Tibial nerve (tissue), 4 donors: Measurements from ENCODE around the gene PELI2. TPM values are rescaled to one million over a fixed set of nuclear protein-coding genes. Genes with fewer than 3 reads are reported as not detected.

Experiments
- DNase-seq, 2 donors: peaks; one replicate each; pipeline ENCODE4 v3.0.0-alpha.2; 2019; ENCODE audit warnings: low spot score in 2 of 2
- H3K27ac ChIP-seq, 4 donors: fragments of 200-600 bp; sonication (generic) in 3 of 4; one replicate each; pipeline ENCODE4 v1.5.1; 2017 to 2019; ENCODE audit warnings: mild to moderate bottlenecking in 1 of 4
- H3K27me3 ChIP-seq, 2 donors: fragments of 200-600 bp; sonication (generic) in 1 of 2; one replicate each; pipeline versions ENCODE4 v1.5.1 to v1.6.0; 2017 to 2019
- H3K36me3 ChIP-seq, 3 donors: fragments of 200-600 bp; sonication (generic); one replicate each; pipeline ENCODE4 v1.5.1; 2018 to 2019
- H3K4me1 ChIP-seq, 4 donors: fragments of 200-600 bp; sonication (generic) in 3 of 4; one replicate each; pipeline ENCODE4 v1.5.1; 2017 to 2019
- H3K4me3 ChIP-seq, 4 donors: fragments of 200-600 bp; sonication (generic) in 3 of 4; one replicate each; pipeline ENCODE4 v1.5.1; 2017 to 2019; ENCODE audit warnings: mild to moderate bottlenecking in 1 of 4, moderate library complexity in 1 of 4
- H3K9me3 ChIP-seq, 4 donors: fragments of 200-600 bp; sonication (generic) in 3 of 4; one replicate each; pipeline ENCODE4 v1.5.1; 2017 to 2019
- EP300 ChIP-seq, 2 donors: sonication (generic); formaldehyde crosslinking; IDR thresholded peaks; one replicate each; pipeline ENCODE4 v1.6.1; 2017; ENCODE audit warnings: antibody characterized with exemption in 2 of 2, mild to moderate bottlenecking in 1 of 2
- POLR2A ChIP-seq, 2 donors: fragments of 450-650 bp; IDR thresholded peaks; one replicate each; pipeline ENCODE4 v1.6.1; 2017; ENCODE audit warnings: antibody characterized with exemption in 2 of 2, mild to moderate bottlenecking in 2 of 2, moderate library complexity in 2 of 2
- WGBS, 2 donors: methylation state at CpG; one replicate each; pipeline ENCODE4 v1.1.5; 2018; 5-methylcytosine and 5-hydroxymethylcytosine counted together
- total RNA-seq, 4 donors: library from RNA; depleted of rRNA; stranded (reverse); fragments of >200 nt; gene quantifications; one replicate each; pipeline ENCODE4 v1.1.0, GENCODE V29; 2016
- TF ChIP-seq, protein P1 (sequence below), 5 experiments: fragments of 200-600 bp in 3 of 5; fragments of 450-650 bp in 2 of 5; sonication (generic) in 3 of 5; IDR thresholded peaks; one replicate each; pipeline ENCODE4 v1.5.1; 2016 to 2019; ENCODE audit warnings: antibody characterized with exemption in 5 of 5, mild to moderate bottlenecking in 3 of 5, moderate library complexity in 2 of 5

The PELI2 gene
- total RNA-seq, 4 donors from 2014 or later = 20.1 to 42.3 (median 35.1) TPM

DNA sequence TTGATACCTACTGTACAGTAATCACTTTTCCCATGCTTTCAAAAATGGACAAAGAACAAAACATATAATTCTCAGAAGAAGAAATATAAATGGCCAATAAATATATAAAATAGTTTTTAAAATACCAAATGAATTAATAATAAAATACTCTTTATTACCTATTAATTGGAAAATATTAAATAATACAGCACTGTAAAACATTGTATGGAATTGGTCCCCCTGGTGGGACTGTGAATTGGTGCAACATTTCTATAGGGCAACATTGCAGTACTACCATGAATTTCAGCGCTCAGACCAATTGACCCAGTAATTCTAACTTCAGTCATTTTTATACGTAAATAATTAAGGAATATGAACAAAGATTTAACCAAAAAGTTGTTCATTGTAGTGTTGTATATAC is 162.6 kb downstream of the PELI2 start:
- no peaks in the 10 kb centered on the region for H3K36me3 ChIP-seq
- H3K27me3 ChIP-seq = no peaks in the 10 kb centered on the region
- no peak overlapping the region for H3K4me3 ChIP-seq
- WGBS, 2 donors = 98 to 99% methylated on average over 2 of the region's 2 CpGs
- no peak for DNase-seq
- TF ChIP-seq EP300 (IDR thresholded peaks at IDR 0.05) = no peak
- TF ChIP-seq, protein P1, sequence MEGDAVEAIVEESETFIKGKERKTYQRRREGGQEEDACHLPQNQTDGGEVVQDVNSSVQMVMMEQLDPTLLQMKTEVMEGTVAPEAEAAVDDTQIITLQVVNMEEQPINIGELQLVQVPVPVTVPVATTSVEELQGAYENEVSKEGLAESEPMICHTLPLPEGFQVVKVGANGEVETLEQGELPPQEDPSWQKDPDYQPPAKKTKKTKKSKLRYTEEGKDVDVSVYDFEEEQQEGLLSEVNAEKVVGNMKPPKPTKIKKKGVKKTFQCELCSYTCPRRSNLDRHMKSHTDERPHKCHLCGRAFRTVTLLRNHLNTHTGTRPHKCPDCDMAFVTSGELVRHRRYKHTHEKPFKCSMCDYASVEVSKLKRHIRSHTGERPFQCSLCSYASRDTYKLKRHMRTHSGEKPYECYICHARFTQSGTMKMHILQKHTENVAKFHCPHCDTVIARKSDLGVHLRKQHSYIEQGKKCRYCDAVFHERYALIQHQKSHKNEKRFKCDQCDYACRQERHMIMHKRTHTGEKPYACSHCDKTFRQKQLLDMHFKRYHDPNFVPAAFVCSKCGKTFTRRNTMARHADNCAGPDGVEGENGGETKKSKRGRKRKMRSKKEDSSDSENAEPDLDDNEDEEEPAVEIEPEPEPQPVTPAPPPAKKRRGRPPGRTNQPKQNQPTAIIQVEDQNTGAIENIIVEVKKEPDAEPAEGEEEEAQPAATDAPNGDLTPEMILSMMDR (IDR thresholded peaks at IDR 0.05) = no peak
- no peak for TF ChIP-seq POLR2A (IDR thresholded peaks at IDR 0.05)
- no peaks in the 10 kb centered on the region for H3K4me1 ChIP-seq
- H3K9me3 ChIP-seq = no peaks in the 10 kb centered on the region
- no peak overlapping the region for H3K27ac ChIP-seq

DNA sequence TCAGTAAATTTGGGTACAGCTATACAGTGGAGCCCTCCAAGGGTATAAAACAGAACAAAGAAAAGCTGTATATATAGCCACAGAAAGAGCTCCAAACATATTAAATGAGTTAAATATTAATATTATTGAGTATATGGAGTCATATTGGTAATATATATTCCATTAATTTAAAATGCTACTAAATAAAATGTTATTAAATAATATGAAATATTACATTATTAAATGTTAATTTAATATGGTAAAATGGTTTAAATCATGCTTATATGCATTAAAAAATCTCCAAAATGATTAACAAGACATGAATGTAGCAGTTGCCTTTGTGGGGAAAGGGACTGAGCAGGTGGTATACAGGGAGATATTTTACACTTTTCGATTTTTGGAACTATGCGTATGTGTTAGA is 164.0 kb downstream of the PELI2 start:
- Histone ChIP-seq H3K4me3 (no peak overlapping the region), H3K4me1 (no peaks in the 10 kb centered on the region), H3K36me3 (no peaks in the 10 kb centered on the region), H3K9me3 (no peaks in the 10 kb centered on the region), H3K27ac (no peak overlapping the region), H3K27me3 (no peaks in the 10 kb centered on the region)
- 95 to 99% methylated on average over 2 of the region's 2 CpGs for WGBS, 2 donors
- no peak for DNase-seq
- TF ChIP-seq, protein P1 (IDR thresholded peaks at IDR 0.05) = no peak
- TF ChIP-seq EP300 (IDR thresholded peaks at IDR 0.05) (no peak), POLR2A (IDR thresholded peaks at IDR 0.05) (no peak)

DNA sequence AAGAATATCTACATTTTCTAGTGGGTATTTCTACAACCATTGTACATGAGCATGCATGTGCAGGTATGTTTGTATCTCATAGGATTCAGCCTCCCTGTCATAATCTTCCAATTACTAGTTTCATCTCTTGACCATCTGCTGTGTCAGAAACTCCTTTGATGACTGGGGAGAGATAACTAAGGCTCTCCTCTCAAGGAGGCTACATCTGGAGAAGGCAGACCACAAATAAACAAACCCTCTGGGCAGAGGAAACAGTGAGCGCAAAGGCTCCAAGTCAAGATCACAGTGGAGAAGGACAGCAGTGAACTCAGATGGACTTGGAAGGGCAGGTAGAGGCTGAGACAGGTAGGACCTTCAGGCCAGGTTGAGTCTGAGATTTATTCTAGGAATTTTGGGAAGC is 166.4 kb downstream of the PELI2 start:
- H3K4me3 ChIP-seq = no peak overlapping the region
- peaks cover 0 to 15% (median 0%) of the 10 kb centered on the region in 3 donors for H3K36me3 ChIP-seq
- TF ChIP-seq, protein P1 (IDR thresholded peaks at IDR 0.05) = no peak
- TF ChIP-seq EP300 (IDR thresholded peaks at IDR 0.05) = no peak
- no peaks in the 10 kb centered on the region for H3K9me3 ChIP-seq
- DNase-seq = no peak
- no peak overlapping the region for H3K27ac ChIP-seq
- H3K27me3 ChIP-seq = no peaks in the 10 kb centered on the region
- H3K4me1 ChIP-seq = no peaks in the 10 kb centered on the region
- 92 to 96% methylated on average over 1 of the region's 1 CpG for WGBS, 2 donors

DNA sequence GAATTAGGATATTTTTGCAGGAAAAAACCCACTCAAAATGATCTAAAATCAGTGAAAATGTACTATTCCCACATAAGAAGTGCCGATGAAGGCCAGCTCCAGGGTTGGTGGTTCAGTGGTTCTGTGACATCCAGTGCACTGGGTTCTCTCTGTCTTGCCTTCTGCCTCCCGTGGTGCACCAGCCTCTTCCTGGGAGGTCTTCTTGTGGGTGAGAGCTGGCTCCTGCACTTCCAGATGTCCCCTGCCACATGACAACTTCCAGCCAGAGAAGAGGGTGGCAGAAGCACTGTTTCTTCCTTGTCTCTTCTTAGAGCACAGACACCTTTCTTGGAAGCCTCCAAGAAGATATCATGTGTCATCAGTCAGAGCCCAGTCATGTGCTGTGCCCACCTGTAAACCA is 170.9 kb downstream of the PELI2 start:
- Histone ChIP-seq H3K36me3 (peaks cover 0 to 43% (median 0%) of the 10 kb centered on the region in 3 donors), H3K4me1 (no peaks in the 10 kb centered on the region), H3K4me3 (no peak overlapping the region), H3K9me3 (no peaks in the 10 kb centered on the region), H3K27me3 (no peaks in the 10 kb centered on the region), H3K27ac (no peak overlapping the region)
- no peak for TF ChIP-seq EP300 (IDR thresholded peaks at IDR 0.05)
- TF ChIP-seq, protein P1 (IDR thresholded peaks at IDR 0.05) = no peak
- TF ChIP-seq POLR2A (IDR thresholded peaks at IDR 0.05) = no peak
- no peak for DNase-seq
- WGBS, 2 donors = 96 to 100% methylated on average over 2 of the region's 2 CpGs

DNA sequence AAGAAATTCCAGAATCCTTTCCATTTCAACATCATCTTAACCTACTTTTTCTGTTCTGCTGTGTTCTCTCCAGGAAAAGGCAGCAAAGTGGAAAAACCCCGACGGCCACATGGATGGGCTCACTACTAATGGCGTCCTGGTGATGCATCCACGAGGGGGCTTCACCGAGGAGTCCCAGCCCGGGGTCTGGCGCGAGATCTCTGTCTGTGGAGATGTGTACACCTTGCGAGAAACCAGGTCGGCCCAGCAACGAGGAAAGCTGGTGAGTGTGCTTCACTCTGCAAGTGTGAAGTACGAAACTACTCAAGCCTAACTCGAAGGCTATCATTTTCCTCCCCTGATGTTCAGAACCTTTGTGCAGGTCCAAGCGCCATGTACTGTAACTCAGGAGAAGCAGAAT is 172.0 kb downstream of the PELI2 start:
- WGBS, 2 donors = 94 to 97% methylated on average over 14 of the region's 14 CpGs
- H3K27ac ChIP-seq = no peak overlapping the region
- no peak for TF ChIP-seq EP300 (IDR thresholded peaks at IDR 0.05)
- no peak for TF ChIP-seq POLR2A (IDR thresholded peaks at IDR 0.05)
- TF ChIP-seq, protein P1 (IDR thresholded peaks at IDR 0.05) = no peak
- H3K4me1 ChIP-seq = no peaks in the 10 kb centered on the region
- H3K27me3 ChIP-seq = no peaks in the 10 kb centered on the region
- no peak for DNase-seq
- no peaks in the 10 kb centered on the region for H3K9me3 ChIP-seq
- no peak overlapping the region for H3K4me3 ChIP-seq
- peaks cover 0 to 52% (median 0%) of the 10 kb centered on the region in 3 donors for H3K36me3 ChIP-seq
